A549 (cell line): ENCODE data around the gene NLRC5. TPM values are rescaled to one million over a fixed set of nuclear protein-coding genes. Genes with fewer than 3 reads are reported as not detected.

Source experiments
- ATAC-seq, 2 experiments: fragments of 200-7000 bp in 1 of 2; fragments of >200 bp in 1 of 2; cut with Nextera tagmentation in 1 of 2; cut with Tn5 transposase in 1 of 2; 3 replicates each; pipeline versions ENCODE4 v1.8.0 to v1.9.1; 2018 to 2020; ENCODE audit warnings: mild to moderate bottlenecking in 1 of 2, moderate library complexity in 1 of 2
- CTCF ChIA-PET: fragments of 300-600 bp; sonication (Branson Sonifier 250); formaldehyde crosslinking; extraction: SDS; loops from one replicate; lab custom pipeline; 2021; ENCODE audit warnings: antibody characterized with exemption, inconsistent platforms; lab: Yijun Ruan, JAX
- POLR2A ChIA-PET: fragments of 350-600 bp; formaldehyde crosslinking; extraction: SDS; loops from one replicate; lab custom pipeline; 2021; ENCODE audit warnings: antibody characterized with exemption, inconsistent platforms; lab: Yijun Ruan, JAX
- DNase-seq, 2 experiments: peaks; one replicate each; pipeline versions ENCODE4 v3.0.0 to v3.0.0-alpha.2; 2011 to 2016; ENCODE audit warnings: low read depth in 1 of 2, low spot score in 1 of 2
- FAIRE-seq: peaks from 2 replicates; lab custom pipeline; 2011; peaks lifted over from hg19 to GRCh38; lab: Jason Lieb, UNC
- H3K27ac ChIP-seq, 2 experiments: fragments of >200 bp; sonication (Bioruptor Twin); formaldehyde crosslinking; 3 replicates each; pipeline ENCODE4 v1.5.1; 2016 to 2017
- H3K4me1 ChIP-seq: fragments of >200 bp; sonication (Bioruptor Twin); formaldehyde crosslinking; 3 replicates; pipeline ENCODE4 v1.6.1; 2016
- H3K4me2 ChIP-seq: fragments of >200 bp; sonication (Bioruptor Twin); formaldehyde crosslinking; 3 replicates; pipeline ENCODE4 v1.6.1; 2016
- H3K4me3 ChIP-seq: fragments of >200 bp; sonication (Bioruptor Twin); formaldehyde crosslinking; 3 replicates; pipeline ENCODE4 v1.5.1; 2016
- H3K9me3 ChIP-seq: fragments of >200 bp; sonication (Bioruptor Twin); formaldehyde crosslinking; 3 replicates; pipeline ENCODE4 v1.6.1; 2016
- ATOH8 ChIP-seq: fragments of 250-450 bp; sonication (Bioruptor Pico); IDR thresholded peaks from 2 replicates; pipeline ENCODE4 v1.5.0; 2020; ENCODE audit warnings: low read depth, mild to moderate bottlenecking, moderate library complexity
- CBX8 ChIP-seq: fragments of 200-600 bp; sonication (generic); IDR thresholded peaks from 2 replicates; pipeline ENCODE4 v1.6.1; 2016
- CEBPB ChIP-seq, 2 experiments: fragments of >200 bp in 1 of 2; sonication (Bioruptor Twin) in 1 of 2; formaldehyde crosslinking in 1 of 2; IDR thresholded peaks; 2 replicates each; pipeline ENCODE4 v1.6.1; 2012 to 2016
- CHD4 ChIP-seq: fragments of 200-600 bp; sonication (generic); IDR thresholded peaks from 2 replicates; pipeline ENCODE4 v1.6.1; 2016; ENCODE audit warnings: antibody characterized with exemption, mild to moderate bottlenecking, borderline replicate concordance
- CTCF ChIP-seq: fragments of >200 bp; sonication (Bioruptor Twin); formaldehyde crosslinking; IDR thresholded peaks from 3 replicates; pipeline ENCODE4 v1.5.1; 2016
- E2F6 ChIP-seq: IDR thresholded peaks from 2 replicates; pipeline ENCODE4 v1.6.1; 2012; ENCODE audit warnings: low read depth, borderline replicate concordance
- FOSL2 ChIP-seq, 2 experiments: fragments of 450-650 bp in 1 of 2; fragments of >200 bp in 1 of 2; sonication (Bioruptor Twin) in 1 of 2; formaldehyde crosslinking; IDR thresholded peaks; 2 replicates each; pipeline versions ENCODE4 v1.5.0 to v1.6.1; 2016 to 2020; ENCODE audit warnings: mild to moderate bottlenecking in 1 of 2, moderate library complexity in 1 of 2
- FOXS1 ChIP-seq: fragments of 250-450 bp; sonication (Bioruptor Pico); IDR thresholded peaks from 2 replicates; pipeline ENCODE4 v1.5.0; 2020; ENCODE audit warnings: mild to moderate bottlenecking, moderate library complexity
- GATA3 ChIP-seq: IDR thresholded peaks from 2 replicates; pipeline ENCODE4 v1.6.1; 2012; ENCODE audit warnings: borderline replicate concordance
- HMGXB4 ChIP-seq: fragments of 250-450 bp; sonication (Bioruptor Pico); IDR thresholded peaks from 2 replicates; pipeline ENCODE4 v1.5.0; 2021; ENCODE audit warnings: mild to moderate bottlenecking, moderate library complexity, borderline replicate concordance
- HOXA7 ChIP-seq: fragments of 250-450 bp; sonication (Bioruptor Pico); IDR thresholded peaks from 2 replicates; pipeline ENCODE4 v1.5.0; 2020; ENCODE audit warnings: mild to moderate bottlenecking, moderate library complexity
- HOXB5 ChIP-seq: fragments of 250-450 bp; sonication (Bioruptor Pico); IDR thresholded peaks from 2 replicates; pipeline ENCODE4 v1.5.0; 2020; ENCODE audit warnings: mild to moderate bottlenecking, moderate library complexity
- KDM1A ChIP-seq: fragments of 200-600 bp; sonication (generic); IDR thresholded peaks from 2 replicates; pipeline ENCODE4 v1.6.1; 2016; ENCODE audit warnings: low read depth, mild to moderate bottlenecking
- MAFK ChIP-seq: fragments of 450-650 bp; IDR thresholded peaks from 2 replicates; pipeline ENCODE4 v1.6.1; 2014; ENCODE audit not compliant: partially characterized antibody
- MAX ChIP-seq: IDR thresholded peaks from 2 replicates; pipeline ENCODE4 v1.6.1; 2012
- MYC ChIP-seq: IDR thresholded peaks from 2 replicates; pipeline ENCODE4 v1.6.1; 2012; ENCODE audit warnings: mild to moderate bottlenecking, inconsistent platforms, low read length, improper control_type of control experiment, borderline replicate concordance
- NPAS2 ChIP-seq: fragments of 250-450 bp; sonication (Bioruptor Pico); IDR thresholded peaks from 2 replicates; pipeline ENCODE4 v1.8.0; 2022; ENCODE audit warnings: mild to moderate bottlenecking, moderate library complexity, borderline replicate concordance
- POLR2A ChIP-seq: IDR thresholded peaks from 2 replicates; pipeline ENCODE4 v1.6.1; 2012; ENCODE audit warnings: mild to moderate bottlenecking, low read length
- POLR2AphosphoS2 ChIP-seq: conservative IDR thresholded peaks from 2 replicates; pipeline ENCODE4 v1.6.1; 2012; ENCODE audit warnings: low read length, improper control_type of control experiment, inconsistent platforms
- RCOR1 ChIP-seq: fragments of 150-350 bp; IDR thresholded peaks from 2 replicates; pipeline ENCODE4 v1.6.1; 2014; ENCODE audit warnings: antibody characterized with exemption, low read length, low read depth
- RFX5 ChIP-seq: fragments of 450-650 bp; IDR thresholded peaks from 2 replicates; pipeline ENCODE4 v1.7.1; 2014; ENCODE audit warnings: antibody characterized with exemption, mild to moderate bottlenecking, moderate library complexity
- SREBF2 ChIP-seq: fragments of 450-650 bp; IDR thresholded peaks from 2 replicates; pipeline ENCODE4 v1.6.1; 2014; ENCODE audit warnings: mild to moderate bottlenecking, moderate library complexity
- TP53 ChIP-seq: fragments of 250-450 bp; sonication (Bioruptor Pico); IDR thresholded peaks from 2 replicates; pipeline ENCODE4 v1.5.0; 2021; ENCODE audit warnings: mild to moderate bottlenecking, moderate library complexity
- ZC3H11A ChIP-seq: fragments of 450-650 bp; IDR thresholded peaks from 2 replicates; pipeline ENCODE4 v1.6.1; 2014; ENCODE audit warnings: antibody characterized with exemption, mild to moderate bottlenecking
- ZNF302 ChIP-seq: fragments of 250-450 bp; sonication (Bioruptor Pico); IDR thresholded peaks from 2 replicates; pipeline ENCODE4 v1.9.0; 2021; ENCODE audit warnings: inconsistent platforms, mild to moderate bottlenecking, moderate library complexity
- WGBS: methylation state at CpG from one replicate; pipeline ENCODE4 v1.1.6; 2017; ENCODE audit errors: missing lambda C conversion rate; 5-methylcytosine and 5-hydroxymethylcytosine counted together
- polyA plus RNA-seq, 4 experiments: library from polyadenylated mRNA; depleted of rRNA in 3 of 4; stranded (reverse); fragments of >200 nt; fragmentation: RNase III in 1 of 4; extraction: RNeasy Plus Mini Kit Qiagen cat#74134 plus additional on column Dnase treatment in 1 of 4; gene quantifications; 2 replicates in 3 of 4; 3 replicates in 1 of 4; pipeline ENCODE4 v1.2.3, GENCODE V29; 2011 to 2017

The NLRC5 gene
- polyA plus RNA-seq, 2 of the 4 experiments (the other 2 are of a cell fraction) = 2.5 to 3.6 TPM

GRCh38 chr16:57113664-57114063, 124.3 kb downstream of the NLRC5 start:
- Histone ChIP-seq H3K4me3 (no peak overlapping the region), H3K4me2 (no peak overlapping the region), H3K27ac (no peak overlapping the region), H3K9me3 (no peaks in the 10 kb centered on the region), H3K4me1 (peaks cover 4% of the 10 kb centered on the region; the same call in 1 of the 3 replicates)
- no peak for FAIRE-seq
- no peak for ATAC-seq
- ChIA-PET CTCF (interaction anchor here (1.1 to 3.7 kb wide), 4 partner anchors 21 to 321 kb away, joined by 3 to 16 read pairs (median 4); partner anchors contain the start of gene CPNE2), POLR2A (no interaction called here)
- WGBS = 81% methylated on average over 5 of the region's 5 CpGs
- TF ChIP-seq CTCF (no peak), TP53 (no peak), NPAS2 (no peak), HOXA7 (CRISPR knock-in tag) (no peak), HMGXB4 (no peak), HOXB5 (CRISPR knock-in tag) (no peak), MAFK (no peak), GATA3 (no peak), MAX (no peak), MYC (no peak)
- DNase-seq = no peak

- DNase-seq (no peak), ATAC-seq (peak; percentile 21; a peak in 1 of 6 replicates), FAIRE-seq (no peak)
- TF ChIP-seq MYC (no peak), ATOH8 (CRISPR knock-in tag) (no peak), ZNF302 (CRISPR knock-in tag) (no peak), GATA3 (no peak), CBX8 (no peak), TP53 (no peak), POLR2A (no peak), ZC3H11A (no peak), CEBPB (IDR thresholded peaks at IDR 0.05) (no peak), MAFK (no peak), SREBF2 (no peak), FOSL2 (IDR thresholded peaks at IDR 0.05) (no peak), FOSL2 (CRISPR knock-in tag; IDR thresholded peaks at IDR 0.05) (no peak), FOXS1 (CRISPR knock-in tag) (no peak), POLR2AphosphoS2 (no peak), HMGXB4 (no peak), CHD4 (no peak), E2F6 (no peak), RCOR1 (no peak), KDM1A (no peak), RFX5 (no peak)
- Histone ChIP-seq H3K4me3 (no peak overlapping the region), H3K9me3 (no peaks in the 10 kb centered on the region), H3K27ac (no peak overlapping the region; a peak in 1 of 6 replicates), H3K4me1 (peaks cover 7% of the 10 kb centered on the region; the same call in 1 of the 3 replicates), H3K4me2 (no peak overlapping the region)
- POLR2A ChIA-PET = no interaction called here
- CTCF ChIA-PET = interaction anchor here (0.9 to 3.7 kb wide), 3 partner anchors 11 to 248 kb away, joined by 3 to 16 read pairs (median 3); partner anchors contain the start of gene CPNE2
- 77% methylated on average over 10 of the region's 10 CpGs for WGBS
These were observed 125.8 kb downstream of the NLRC5 start for GRCh38 chr16:57115168-57115513.
